Fibroblast of lung (primary cell): Measurements from ENCODE around the gene STIL.

Experiments used
- CTCF ChIP-seq, 2 donors: IDR thresholded peaks in 1 of 2; conservative IDR thresholded peaks in 1 of 2; 1 replicate in 1 of 2; 2 replicates in 1 of 2; pipeline ENCODE4 v1.5.1; 2011 to 2012; ENCODE audit warnings: low read length in 2 of 2, control low read depth in 1 of 2, inconsistent platforms in 1 of 2, low read depth in 1 of 2, mild to moderate bottlenecking in 1 of 2
- EZH2 ChIP-seq: IDR thresholded peaks from 2 replicates; pipeline ENCODE4 v1.5.1; 2012; ENCODE audit warnings: low read length, control low read depth, mild to moderate bottlenecking; ENCODE audit errors: missing control alignments

GRCh38 chr1:47280142-47280541 lies 33.8 kb downstream of the STIL start:
- no peak for TF ChIP-seq CTCF (conservative IDR thresholded peaks at IDR 0.05 in 1 of 2, IDR thresholded peaks at IDR 0.05 in 1 of 2; ENCODE audit: low read depth in 1 of 2, low read length in 2 of 2)
- TF ChIP-seq EZH2, result no peak
